ENCODE results near the gene ITPRIP. TPM values are rescaled to one million over a fixed set of nuclear protein-coding genes. Genes with fewer than 3 reads are reported as not detected.

ITPRIP gene
- total RNA-seq, 1 experiment from 2014 or later = 1.7 TPM

- Mint-ChIP-seq H3K27ac (ENCODE audit: unreplicated experiment) (no peak overlapping the region), H3K9me3 (ENCODE audit: low read depth, unreplicated experiment) (peaks cover 5% of the 10 kb centered on the region), H3K27me3 (ENCODE audit: unreplicated experiment) (no peaks in the 10 kb centered on the region), H3K36me3 (ENCODE audit: insufficient read depth, unreplicated experiment) (no peaks in the 10 kb centered on the region), H3K4me3 (ENCODE audit: low read depth, unreplicated experiment) (no peak overlapping the region), H3K4me1 (ENCODE audit: low read depth, unreplicated experiment) (no peaks in the 10 kb centered on the region)
- CTCF ChIA-PET = no interaction called here
- TF ChIP-seq CTCF (IDR thresholded peaks at IDR 0.05; ENCODE audit: unreplicated experiment) = no peak
- DNase-seq = no peak
- intact Hi-C loops (cut with micrococcal nuclease; ENCODE audit: unreplicated experiment) = no loop called here
- no TSS peak for BruUV-seq (replicated peaks)
Measured at GRCh38 chr10:104299031-104299904, 39.0 kb downstream of the ITPRIP start.

- no peak for TF ChIP-seq CTCF (IDR thresholded peaks at IDR 0.05; ENCODE audit: unreplicated experiment)
- CTCF ChIA-PET = no interaction called here
- Mint-ChIP-seq H3K4me1 (ENCODE audit: low read depth, unreplicated experiment) (no peaks in the 10 kb centered on the region), H3K9me3 (ENCODE audit: low read depth, unreplicated experiment) (peaks cover under 1% of the 10 kb centered on the region), H3K36me3 (ENCODE audit: insufficient read depth, unreplicated experiment) (no peaks in the 10 kb centered on the region), H3K27me3 (ENCODE audit: unreplicated experiment) (no peaks in the 10 kb centered on the region), H3K4me3 (ENCODE audit: low read depth, unreplicated experiment) (no peak overlapping the region), H3K27ac (ENCODE audit: unreplicated experiment) (no peak overlapping the region)
- BruUV-seq (replicated peaks) = no TSS peak
- DNase-seq = peak; percentile 13
- intact Hi-C loops (cut with micrococcal nuclease; ENCODE audit: unreplicated experiment) = no loop called here
Measured at GRCh38 chr10:104297697-104298660, 40.3 kb downstream of the ITPRIP start.

- no peak for DNase-seq
- CTCF ChIA-PET = no interaction called here
- H3K27ac Mint-ChIP-seq (ENCODE audit: unreplicated experiment) = no peak overlapping the region
- H3K27me3 Mint-ChIP-seq (ENCODE audit: unreplicated experiment) = no peaks in the 10 kb centered on the region
- no peaks in the 10 kb centered on the region for H3K36me3 Mint-ChIP-seq (ENCODE audit: insufficient read depth, unreplicated experiment)
- no peak for TF ChIP-seq CTCF (IDR thresholded peaks at IDR 0.05; ENCODE audit: unreplicated experiment)
- H3K4me1 Mint-ChIP-seq (ENCODE audit: low read depth, unreplicated experiment) = no peaks in the 10 kb centered on the region
- intact Hi-C loops (cut with micrococcal nuclease; ENCODE audit: unreplicated experiment) = no loop called here
- H3K9me3 Mint-ChIP-seq (ENCODE audit: low read depth, unreplicated experiment) = no peaks in the 10 kb centered on the region
- H3K4me3 Mint-ChIP-seq (ENCODE audit: low read depth, unreplicated experiment) = no peak overlapping the region
- BruUV-seq (replicated peaks) = no TSS peak
Measured at GRCh38 chr10:104296687-104297436, 41.4 kb downstream of the ITPRIP start.

GRCh38 chr10:104293781-104294321 is 44.4 kb downstream of the ITPRIP start:
- no peak for TF ChIP-seq CTCF (IDR thresholded peaks at IDR 0.05; ENCODE audit: unreplicated experiment)
- CTCF ChIA-PET = interaction anchor here (1.5 kb wide), 1 partner anchor 60 kb away, joined by 3 read pairs; the partner anchor contains the start of gene CFAP58
- no peaks in the 10 kb centered on the region for H3K9me3 Mint-ChIP-seq (ENCODE audit: low read depth, unreplicated experiment)
- BruUV-seq (replicated peaks) = no TSS peak
- H3K27ac Mint-ChIP-seq (ENCODE audit: unreplicated experiment) = no peak overlapping the region
- H3K4me3 Mint-ChIP-seq (ENCODE audit: low read depth, unreplicated experiment) = no peak overlapping the region
- H3K27me3 Mint-ChIP-seq (ENCODE audit: unreplicated experiment) = no peaks in the 10 kb centered on the region
- intact Hi-C loops (cut with micrococcal nuclease; ENCODE audit: unreplicated experiment) = no loop called here
- DNase-seq = no peak
- no peaks in the 10 kb centered on the region for H3K4me1 Mint-ChIP-seq (ENCODE audit: low read depth, unreplicated experiment)
- H3K36me3 Mint-ChIP-seq (ENCODE audit: insufficient read depth, unreplicated experiment) = peaks cover 6% of the 10 kb centered on the region
